CD4-positive, alpha-beta memory T cell (primary cell): ENCODE measurements around the gene KRT31. TPM values are rescaled to one million over a fixed set of nuclear protein-coding genes. Genes with fewer than 3 reads are reported as not detected.

Experiments used
- CTCF ChIA-PET: fragments of 350-600 bp; sonication (Branson Sonifier 250); formaldehyde crosslinking; loops from one replicate; lab custom pipeline; 2021; ENCODE audit warnings: inconsistent platforms; ENCODE audit not compliant: partially characterized antibody; lab: Charles Lee
- POLR2A ChIA-PET: fragments of 350-600 bp; sonication (Branson Sonifier 250); formaldehyde crosslinking; loops from one replicate; lab custom pipeline; 2021; ENCODE audit not compliant: partially characterized antibody; lab: Charles Lee
- DNase-seq, 5 donors: peaks; one replicate each; pipeline versions ENCODE4 v3.0.0 to v3.0.0-alpha.2; 2020 to 2022; ENCODE audit warnings: mixed read lengths in 1 of 5
- H3K27ac ChIP-seq: one replicate; pipeline ENCODE4 v1.7.0; 2013; ENCODE audit warnings: low read depth, low read length
- H3K27me3 ChIP-seq: 2 replicates; pipeline ENCODE4 v1.7.0; 2013; ENCODE audit warnings: mild to moderate bottlenecking, low read length, moderate library complexity; ENCODE audit not compliant: insufficient read depth
- H3K36me3 ChIP-seq: 2 replicates; pipeline ENCODE4 v1.7.0; 2013; ENCODE audit warnings: mild to moderate bottlenecking, low read length, moderate library complexity; ENCODE audit not compliant: insufficient read depth
- H3K4me1 ChIP-seq: 2 replicates; pipeline ENCODE4 v1.7.0; 2013; ENCODE audit warnings: mild to moderate bottlenecking, low read length, moderate library complexity; ENCODE audit not compliant: insufficient read depth
- H3K4me3 ChIP-seq, 2 donors: one replicate each; pipeline ENCODE4 v1.7.0; 2013; ENCODE audit warnings: low read length in 2 of 2, mild to moderate bottlenecking in 1 of 2
- H3K9me3 ChIP-seq, 2 donors: one replicate each; pipeline ENCODE4 v1.7.0; 2013; ENCODE audit warnings: low read length in 2 of 2, control low read depth in 1 of 2; ENCODE audit not compliant: control insufficient read depth in 1 of 2
- H3K27ac Mint-ChIP-seq, 7 donors: one replicate each; pipeline ENCODE4 v1.8.0; 2020 to 2021; ENCODE audit warnings: mixed read lengths in 7 of 7, mild to moderate bottlenecking in 6 of 7, inconsistent platforms in 3 of 7, moderate library complexity in 3 of 7
- H3K27me3 Mint-ChIP-seq, 2 donors: one replicate each; pipeline ENCODE4 v1.8.0; 2020 to 2021; ENCODE audit warnings: mixed read lengths in 2 of 2
- H3K36me3 Mint-ChIP-seq, 2 donors: one replicate each; pipeline ENCODE4 v1.8.0; 2020 to 2021; ENCODE audit warnings: mixed read lengths in 2 of 2, inconsistent platforms in 1 of 2, mild to moderate bottlenecking in 1 of 2
- H3K4me1 Mint-ChIP-seq, 4 donors: one replicate each; pipeline ENCODE4 v1.8.0; 2020 to 2021; ENCODE audit warnings: mixed read lengths in 4 of 4, mild to moderate bottlenecking in 1 of 4
- H3K4me3 Mint-ChIP-seq, 8 donors: one replicate each; pipeline ENCODE4 v1.8.0; 2020 to 2021; ENCODE audit warnings: mixed read lengths in 8 of 8, mild to moderate bottlenecking in 7 of 8, moderate library complexity in 6 of 8, inconsistent platforms in 3 of 8
- H3K9me3 Mint-ChIP-seq, 8 donors: one replicate each; pipeline ENCODE4 v1.8.0; 2020 to 2021; ENCODE audit warnings: mixed read lengths in 8 of 8, mild to moderate bottlenecking in 5 of 8, inconsistent platforms in 3 of 8, moderate library complexity in 1 of 8
- intact Hi-C: fragments of 100-400 bp; cut with micrococcal nuclease; formaldehyde crosslinking; loops from one replicate; pipeline ENCODE4 v1.15.1; 2023
- polyA plus RNA-seq, 2 donors: library from polyadenylated mRNA; unstranded; fragments of 300-500 nt; fragmentation: Illumina TruSeq; gene quantifications; one replicate each; pipeline ENCODE4 v1.2.3, GENCODE V29; 2021
- total RNA-seq, 2 experiments: library from RNA; stranded (reverse); gene quantifications; one replicate each; pipeline ENCODE4 v1.2.3, GENCODE V29; 2021

KRT31 gene
- total and polyA plus RNA-seq, 4 experiments from 2014 or later, result not detected

DNA sequence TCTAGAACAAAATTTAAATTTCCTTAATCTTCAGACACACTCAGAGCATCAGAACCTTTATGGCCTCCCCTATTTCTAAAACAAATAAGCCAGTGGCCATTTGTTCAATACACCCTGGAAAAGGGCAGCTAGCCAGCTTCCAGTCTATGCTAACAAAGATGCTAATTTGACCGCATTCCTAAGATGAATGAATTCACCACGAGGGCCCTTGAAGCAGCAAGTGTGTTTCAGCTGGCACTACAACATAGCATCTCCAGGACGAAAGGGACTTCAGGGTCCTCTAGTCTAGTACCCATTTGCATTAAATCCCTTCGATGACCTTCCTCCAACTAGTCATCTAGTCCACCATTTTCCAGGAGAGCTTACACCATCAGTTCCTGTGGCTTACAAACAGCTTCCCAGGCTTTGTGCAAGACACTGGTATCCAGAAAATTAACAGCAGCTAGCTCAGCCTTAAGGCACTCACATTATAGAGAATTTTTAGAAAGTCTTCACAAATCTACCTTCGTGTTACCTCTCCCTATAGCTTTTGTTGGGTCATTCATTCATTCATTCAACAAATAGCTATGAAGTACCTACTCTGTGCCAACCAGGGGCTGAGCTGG, 16.0 kb upstream of the KRT31 start:
- peaks cover 0 to 3% of the 10 kb centered on the region in 2 donors for H3K27me3 Mint-ChIP-seq
- no peaks in the 10 kb centered on the region for H3K9me3 ChIP-seq
- no peak overlapping the region for H3K4me3 Mint-ChIP-seq
- peaks cover 17 to 28% (median 21%) of the 10 kb centered on the region in 4 donors for H3K4me1 Mint-ChIP-seq
- POLR2A ChIA-PET, result no interaction called here
- H3K36me3 ChIP-seq, result no peaks in the 10 kb centered on the region
- H3K36me3 Mint-ChIP-seq, result no peaks in the 10 kb centered on the region
- CTCF ChIA-PET, result interaction anchor here (1.1 kb wide), 1 partner anchor 91 kb away, joined by 3 read pairs; no protein-coding TSS in a partner anchor
- no peak overlapping the region for H3K27ac ChIP-seq
- no peak overlapping the region for H3K4me3 ChIP-seq
- DNase-seq, result no peak
- H3K9me3 Mint-ChIP-seq, result peaks cover 0 to 1% (median 0%) of the 10 kb centered on the region in 8 donors
- no peaks in the 10 kb centered on the region for H3K27me3 ChIP-seq
- intact Hi-C loops, result no loop called here
- H3K4me1 ChIP-seq, result peaks cover 19% of the 10 kb centered on the region
- H3K27ac Mint-ChIP-seq, result no peak overlapping the region

DNA sequence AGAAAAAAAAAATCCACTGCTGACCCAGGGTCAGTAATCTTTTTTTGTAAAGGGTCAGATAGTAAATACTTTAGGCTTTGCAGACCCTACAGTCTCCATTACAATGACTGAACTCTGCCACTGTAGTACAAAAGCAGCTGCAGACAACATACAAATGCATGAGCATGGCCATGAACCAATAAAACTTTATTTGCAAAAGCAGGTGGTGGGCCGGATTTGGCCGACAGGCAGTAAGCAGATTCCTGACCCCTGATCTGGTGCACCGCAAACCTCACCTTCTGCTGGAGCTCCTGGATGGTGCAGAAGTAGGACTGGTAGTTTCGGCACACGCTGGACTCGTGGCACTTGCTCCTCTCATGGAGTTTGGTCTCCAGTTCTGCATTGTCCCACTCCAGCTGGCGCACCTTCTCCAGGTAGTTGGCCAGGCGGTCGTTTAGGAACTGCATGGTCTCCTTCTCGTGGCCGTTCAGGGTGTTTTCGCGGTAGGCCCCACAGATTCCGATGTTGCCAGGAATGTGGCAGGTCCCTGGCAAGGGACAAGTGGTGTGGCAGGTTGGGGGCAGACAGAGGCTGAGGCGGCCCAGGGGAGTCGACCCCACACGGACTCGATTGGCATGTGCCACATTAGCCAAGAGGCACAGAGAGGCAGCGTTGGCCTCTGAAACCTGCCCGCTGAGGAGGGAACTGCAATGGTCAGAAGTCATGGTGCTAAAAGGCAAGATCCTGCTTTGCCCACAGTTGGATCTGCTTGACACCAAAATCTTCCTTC, 13.8 kb upstream of the KRT31 start:
- no peak overlapping the region for H3K27ac Mint-ChIP-seq
- ChIA-PET POLR2A (no interaction called here), CTCF (interaction anchor here (0.7 kb wide), 1 partner anchor 50 kb away, joined by 4 read pairs; no protein-coding TSS in a partner anchor)
- no peak overlapping the region for H3K4me3 ChIP-seq
- peaks cover 0 to 3% of the 10 kb centered on the region in 2 donors for H3K27me3 Mint-ChIP-seq
- H3K4me1 Mint-ChIP-seq, result peaks cover 12 to 24% (median 17%) of the 10 kb centered on the region in 4 donors
- no peak overlapping the region for H3K4me3 Mint-ChIP-seq
- H3K4me1 ChIP-seq, result peaks cover 16% of the 10 kb centered on the region
- H3K9me3 ChIP-seq, result no peaks in the 10 kb centered on the region
- peaks cover 0 to 2% (median 0%) of the 10 kb centered on the region in 8 donors for H3K9me3 Mint-ChIP-seq
- H3K27me3 ChIP-seq, result no peaks in the 10 kb centered on the region
- H3K27ac ChIP-seq, result no peak overlapping the region
- no peaks in the 10 kb centered on the region for H3K36me3 Mint-ChIP-seq
- DNase-seq, result no peak
- no peaks in the 10 kb centered on the region for H3K36me3 ChIP-seq
- intact Hi-C loops, result no loop called here

DNA sequence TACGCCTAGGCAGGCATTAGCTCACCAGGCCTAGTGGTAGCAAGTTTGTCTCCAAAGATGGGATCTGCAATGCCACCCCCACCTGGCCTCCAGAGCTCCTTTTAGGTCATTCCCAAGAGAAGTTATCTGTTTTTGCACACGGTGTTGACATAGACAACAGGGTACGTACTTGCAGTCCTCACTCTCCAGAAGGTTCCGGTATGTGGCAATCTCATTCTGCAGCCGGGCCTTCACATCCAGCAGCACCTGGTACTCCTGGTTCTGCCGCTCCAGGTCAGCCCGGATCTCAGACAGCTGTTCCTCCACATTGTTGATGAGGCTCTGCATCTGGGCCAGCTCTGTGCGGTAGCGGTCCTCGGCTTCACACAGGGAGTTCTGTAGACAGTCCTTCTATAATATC, 9.8 kb upstream of the KRT31 start:
- Histone ChIP-seq H3K27me3 (no peaks in the 10 kb centered on the region), H3K4me1 (peaks cover 40% of the 10 kb centered on the region), H3K27ac (no peak overlapping the region), H3K9me3 (no peaks in the 10 kb centered on the region), H3K36me3 (no peaks in the 10 kb centered on the region), H3K4me3 (no peak overlapping the region)
- DNase-seq, result no peak
- Mint-ChIP-seq H3K36me3 (no peaks in the 10 kb centered on the region), H3K4me3 (no peak overlapping the region), H3K27ac (peak overlapping the region in 2 of 7 donors; percentile 22 to 30), H3K9me3 (peaks cover 0 to 2% (median 0%) of the 10 kb centered on the region in 8 donors), H3K27me3 (peaks cover 0 to 1% of the 10 kb centered on the region in 2 donors), H3K4me1 (peaks cover 33 to 58% (median 43%) of the 10 kb centered on the region in 4 donors)
- POLR2A ChIA-PET, result interaction anchor here (0.7 kb wide), 1 partner anchor 18 kb away, joined by 3 read pairs; no protein-coding TSS in a partner anchor
- intact Hi-C loops, result no loop called here
- CTCF ChIA-PET, result no interaction called here

DNA sequence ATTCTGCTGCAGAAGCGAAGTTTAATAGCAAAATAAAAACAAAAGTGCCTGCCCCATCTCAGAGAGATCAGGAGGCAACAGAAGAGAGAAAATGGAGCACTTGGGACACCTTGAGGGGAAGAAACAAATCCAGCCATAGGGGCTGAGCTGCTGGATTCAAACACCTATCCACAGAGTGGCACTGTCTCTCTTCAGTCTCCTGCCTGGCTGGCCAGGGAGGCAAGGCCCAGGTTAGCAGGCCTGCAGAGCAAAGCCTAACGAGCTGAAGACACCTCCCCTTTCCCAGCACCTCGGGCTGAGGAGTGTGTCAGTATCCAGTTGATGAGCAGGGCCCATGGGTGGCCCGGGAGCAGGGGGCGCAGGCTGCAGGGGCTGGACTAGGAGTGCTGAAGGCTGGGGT, 8.8 kb upstream of the KRT31 start:
- ChIA-PET CTCF (interaction anchor here (0.9 to 1.8 kb wide), 2 partner anchors 11 to 83 kb away, joined by 5 read pairs; no protein-coding TSS in a partner anchor), POLR2A (no interaction called here)
- intact Hi-C loops, result no loop called here

GRCh38 chr17:41404024-41404671, 6.7 kb upstream of the KRT31 start:
- Histone ChIP-seq H3K4me3 (no peak overlapping the region), H3K36me3 (no peaks in the 10 kb centered on the region), H3K9me3 (no peaks in the 10 kb centered on the region), H3K27me3 (no peaks in the 10 kb centered on the region), H3K27ac (no peak overlapping the region), H3K4me1 (peaks cover 34% of the 10 kb centered on the region)
- no peaks in the 10 kb centered on the region for H3K36me3 Mint-ChIP-seq
- H3K27me3 Mint-ChIP-seq, result no peaks in the 10 kb centered on the region
- H3K4me3 Mint-ChIP-seq, result peak overlapping the region in 5 of 8 donors; percentile 5 to 70 (median 51)
- peaks cover 0 to 3% (median 0%) of the 10 kb centered on the region in 8 donors for H3K9me3 Mint-ChIP-seq
- peak in 4 of 5 donors; percentile 12 to 72 (median 35) for DNase-seq
- ChIA-PET CTCF (interaction anchor here (0.6 to 1.8 kb wide), 3 partner anchors 13 to 145 kb away, joined by 3 to 5 read pairs (median 5); no protein-coding TSS in a partner anchor), POLR2A (interaction anchor here (1.0 to 1.2 kb wide), 3 partner anchors 41 to 95 kb away, joined by 3 to 6 read pairs (median 5); partner anchors contain the start of gene KRTAP16-1)
- peaks cover 30 to 68% (median 43%) of the 10 kb centered on the region in 4 donors for H3K4me1 Mint-ChIP-seq
- intact Hi-C loops, result no loop called here
- peak overlapping the region; percentile 53 to 91 (median 82) for H3K27ac Mint-ChIP-seq

More for the DNA sequence above, 8.8 kb upstream of the KRT31 start:
- H3K27ac ChIP-seq, result no peak overlapping the region
- Mint-ChIP-seq H3K27me3 (peaks cover 0 to 1% of the 10 kb centered on the region in 2 donors), H3K36me3 (no peaks in the 10 kb centered on the region), H3K4me3 (no peak overlapping the region), H3K27ac (peak overlapping the region in 3 of 7 donors; percentile 33 to 82 (median 43)), H3K9me3 (peaks cover 0 to 2% (median 0%) of the 10 kb centered on the region in 8 donors), H3K4me1 (peaks cover 33 to 62% (median 44%) of the 10 kb centered on the region in 4 donors)
- H3K9me3 ChIP-seq, result no peaks in the 10 kb centered on the region
- no peaks in the 10 kb centered on the region for H3K27me3 ChIP-seq
- H3K4me1 ChIP-seq, result peaks cover 41% of the 10 kb centered on the region
- no peak overlapping the region for H3K4me3 ChIP-seq
- DNase-seq, result no peak
- no peaks in the 10 kb centered on the region for H3K36me3 ChIP-seq

- peak overlapping the region; percentile 30 for H3K27ac ChIP-seq
- H3K27me3 ChIP-seq, result no peaks in the 10 kb centered on the region
- POLR2A ChIA-PET, result interaction anchor here (1.0 to 1.2 kb wide), 3 partner anchors 42 to 95 kb away, joined by 3 to 6 read pairs (median 5); partner anchors contain the start of gene KRTAP16-1
- CTCF ChIA-PET, result interaction anchor here (0.6 to 1.1 kb wide), 2 partner anchors 28 to 146 kb away, joined by 3 to 5 read pairs; no protein-coding TSS in a partner anchor
- Mint-ChIP-seq H3K36me3 (no peaks in the 10 kb centered on the region), H3K4me1 (peaks cover 25 to 63% (median 37%) of the 10 kb centered on the region in 4 donors), H3K27ac (peak overlapping the region in 6 of 7 donors; percentile 44 to 85 (median 63)), H3K9me3 (peaks cover 0 to 2% (median 0%) of the 10 kb centered on the region in 8 donors), H3K27me3 (no peaks in the 10 kb centered on the region), H3K4me3 (peak overlapping the region in 4 of 8 donors; percentile 40 to 70 (median 51))
- peak in 2 of 5 donors; percentile 6 to 36 for DNase-seq
- H3K4me1 ChIP-seq, result peaks cover 28% of the 10 kb centered on the region
- intact Hi-C loops, result no loop called here
- no peaks in the 10 kb centered on the region for H3K9me3 ChIP-seq
- H3K36me3 ChIP-seq, result no peaks in the 10 kb centered on the region
- no peak overlapping the region for H3K4me3 ChIP-seq
These were observed 6.1 kb upstream of the KRT31 start for GRCh38 chr17:41403404-41404023.
